H1 (cell line): ENCODE data around the gene MYO5A. TPM values are rescaled to one million over a fixed set of nuclear protein-coding genes. Genes with fewer than 3 reads are reported as not detected.

Experiments
- CTCF ChIA-PET: fragments of 300-600 bp; sonication (Branson Sonifier 250); formaldehyde crosslinking; loops from one replicate; lab custom pipeline; 2021; ENCODE audit not compliant: partially characterized antibody; lab: Charles Lee
- POLR2A ChIA-PET: fragments of 300-600 bp; sonication (Branson Sonifier 250); formaldehyde crosslinking; loops from one replicate; lab custom pipeline; 2021; ENCODE audit warnings: inconsistent platforms; ENCODE audit not compliant: partially characterized antibody; lab: Charles Lee
- DNase-seq, 2 experiments: peaks; one replicate each; pipeline versions ENCODE4 v3.0.0 to v3.0.0-alpha.2; 2010 to 2022; ENCODE audit warnings: low spot score in 2 of 2, low read depth in 1 of 2, mixed read lengths in 1 of 2
- FAIRE-seq: peaks from 2 replicates; lab custom pipeline; 2011; peaks lifted over from hg19 to GRCh38; lab: Jason Lieb, UNC
- H2AFZ ChIP-seq: 2 replicates; pipeline ENCODE4 v1.8.1; 2012; ENCODE audit warnings: low read length, inconsistent platforms
- H2AK5ac ChIP-seq: 2 replicates; pipeline ENCODE4 v1.6.1; 2013; ENCODE audit warnings: low read depth, low read length
- H2BK120ac ChIP-seq: replicated peaks from 2 replicates; pipeline ENCODE3; 2013; ENCODE audit warnings: low read depth, low read length, inconsistent platforms
- H2BK12ac ChIP-seq: 2 replicates; pipeline ENCODE4 v1.6.1; 2013; ENCODE audit warnings: low read depth, low read length
- H2BK15ac ChIP-seq: 2 replicates; pipeline ENCODE4 v1.6.1; 2013; ENCODE audit warnings: low read length
- H2BK20ac ChIP-seq: 2 replicates; pipeline ENCODE4 v1.6.1; 2013; ENCODE audit warnings: low read length
- H2BK5ac ChIP-seq: 2 replicates; pipeline ENCODE4 v1.6.1; 2013; ENCODE audit warnings: low read depth, low read length
- H3K14ac ChIP-seq: 2 replicates; pipeline ENCODE4 v1.6.1; 2013; ENCODE audit warnings: inconsistent platforms; ENCODE audit not compliant: insufficient read length
- H3K18ac ChIP-seq: 2 replicates; pipeline ENCODE4 v1.6.1; 2013; ENCODE audit warnings: low read length; ENCODE audit errors: extremely low read depth
- H3K23ac ChIP-seq: 2 replicates; pipeline ENCODE4 v1.6.1; 2013; ENCODE audit warnings: inconsistent platforms; ENCODE audit not compliant: insufficient read length
- H3K23me2 ChIP-seq: 2 replicates; pipeline ENCODE4 v1.6.1; 2013; ENCODE audit warnings: low read depth, low read length
- H3K27ac ChIP-seq: 2 replicates; pipeline ENCODE4 v1.6.1; 2011; ENCODE audit warnings: low read depth, low read length, inconsistent platforms
- H3K27me3 ChIP-seq, 4 experiments: replicated peaks in 1 of 4; 1 replicate in 1 of 4; 2 replicates in 3 of 4; pipeline versions ENCODE4 v1.6.1 to v1.8.1; 2011 to 2013; ENCODE audit warnings: low read length in 3 of 4, mild to moderate bottlenecking in 3 of 4, inconsistent platforms in 2 of 4, mixed read lengths in 2 of 4, moderate library complexity in 1 of 4; ENCODE audit not compliant: control insufficient read depth in 3 of 4, insufficient read depth in 3 of 4; ENCODE audit errors: extremely low read depth in 1 of 4
- H3K36me3 ChIP-seq, 4 experiments: 2 replicates each; pipeline versions ENCODE4 v1.6.1 to v1.8.1; 2011 to 2013; ENCODE audit warnings: mild to moderate bottlenecking in 4 of 4, low read length in 3 of 4, moderate library complexity in 2 of 4, control low read depth in 1 of 4, inconsistent platforms in 1 of 4; ENCODE audit not compliant: insufficient read depth in 4 of 4, control insufficient read depth in 2 of 4
- H3K4ac ChIP-seq: replicated peaks from 2 replicates; pipeline ENCODE3; 2013; ENCODE audit warnings: low read length, low read depth, mixed read lengths, inconsistent platforms; ENCODE audit not compliant: insufficient read length
- H3K4me1 ChIP-seq, 4 experiments: replicated peaks in 1 of 4; 1 replicate in 1 of 4; 2 replicates in 3 of 4; pipeline versions ENCODE4 v1.6.1 to v1.8.1; 2011 to 2013; ENCODE audit warnings: low read length in 3 of 4, inconsistent platforms in 2 of 4, mixed read lengths in 1 of 4; ENCODE audit not compliant: insufficient read depth in 4 of 4, control insufficient read depth in 3 of 4
- H3K4me2 ChIP-seq, 2 experiments: 2 replicates each; pipeline versions ENCODE4 v1.6.1 to v1.8.1; 2011 to 2013; ENCODE audit warnings: low read depth in 2 of 2, low read length in 2 of 2, control low read depth in 1 of 2, inconsistent platforms in 1 of 2, mild to moderate bottlenecking in 1 of 2; ENCODE audit not compliant: insufficient read depth in 1 of 2
- H3K4me3 ChIP-seq, 4 experiments: fragments of 200-600, 300-600 bp in 1 of 4; sonication (generic), shearing (Covaris generic), sonication (Bioruptor Twin) in 1 of 4; 2 replicates each; pipeline versions ENCODE4 v1.5.1 to v1.8.1; 2011 to 2016; ENCODE audit warnings: low read length in 4 of 4, low read depth in 3 of 4, control low read depth in 2 of 4, inconsistent platforms in 2 of 4, mild to moderate bottlenecking in 2 of 4, mixed read lengths in 1 of 4, moderate library complexity in 1 of 4; ENCODE audit not compliant: insufficient read depth in 2 of 4; ENCODE audit errors: extremely low read depth in 1 of 4
- H3K56ac ChIP-seq: replicated peaks from 2 replicates; pipeline ENCODE3; 2013; ENCODE audit warnings: low read depth, mild to moderate bottlenecking, mixed read lengths, low read length, inconsistent platforms; ENCODE audit not compliant: insufficient read length
- H3K79me1 ChIP-seq: 2 replicates; pipeline ENCODE4 v1.6.1; 2013; ENCODE audit warnings: low read depth, low read length, control low read depth
- H3K79me2 ChIP-seq, 2 experiments: 2 replicates each; pipeline versions ENCODE4 v1.6.1 to v1.8.1; 2012 to 2013; ENCODE audit warnings: low read length in 2 of 2, mild to moderate bottlenecking in 2 of 2, inconsistent platforms in 1 of 2; ENCODE audit not compliant: insufficient read depth in 2 of 2, control insufficient read depth in 1 of 2
- H3K9ac ChIP-seq, 4 experiments: replicated peaks in 1 of 4; 1 replicate in 1 of 4; 2 replicates in 3 of 4; pipeline versions ENCODE4 v1.6.1 to v1.8.1; 2011 to 2013; ENCODE audit warnings: low read depth in 3 of 4, low read length in 3 of 4, control low read depth in 2 of 4, mild to moderate bottlenecking in 2 of 4, moderate library complexity in 2 of 4, inconsistent platforms in 1 of 4; ENCODE audit errors: extremely low read depth in 1 of 4
- H3K9me3 ChIP-seq, 2 experiments: 2 replicates each; pipeline versions ENCODE4 v1.6.1 to v1.8.1; 2012 to 2013; ENCODE audit warnings: mild to moderate bottlenecking in 2 of 2, moderate library complexity in 2 of 2, control low read depth in 1 of 2, inconsistent platforms in 1 of 2, low read depth in 1 of 2, low read length in 1 of 2, mixed read lengths in 1 of 2; ENCODE audit not compliant: insufficient read depth in 2 of 2
- H4K20me1 ChIP-seq, 2 experiments: replicated peaks in 1 of 2; 2 replicates each; pipeline versions ENCODE3 to v1.8.1; 2011 to 2013; ENCODE audit warnings: inconsistent platforms in 2 of 2, low read length in 2 of 2, mild to moderate bottlenecking in 1 of 2; ENCODE audit not compliant: insufficient read depth in 2 of 2, control insufficient read depth in 1 of 2
- H4K5ac ChIP-seq: 2 replicates; pipeline ENCODE4 v1.6.1; 2013; ENCODE audit warnings: low read length, low read depth, mixed read lengths, inconsistent platforms; ENCODE audit not compliant: insufficient read length
- H4K8ac ChIP-seq: 2 replicates; pipeline ENCODE4 v1.8.0; 2013; ENCODE audit warnings: mild to moderate bottlenecking, moderate library complexity, low read length, inconsistent platforms; ENCODE audit not compliant: insufficient read depth; ENCODE audit errors: extremely low read depth
- H4K91ac ChIP-seq: replicated peaks from 2 replicates; pipeline ENCODE3; 2013; ENCODE audit warnings: low read length, mixed read lengths, inconsistent platforms; ENCODE audit not compliant: insufficient read length
- CBX5 ChIP-seq: fragments of 300-800, 300-1000 bp; sonication (generic); IDR thresholded peaks from 2 replicates; pipeline ENCODE4 v1.7.1; 2016; ENCODE audit warnings: antibody characterized with exemption, low read length, low read depth
- CEBPB ChIP-seq: IDR thresholded peaks from 2 replicates; pipeline ENCODE4 v1.6.1; 2012; ENCODE audit warnings: low read depth, low read length
- EZH2 ChIP-seq: fragments of 200-600 bp; sonication (generic); IDR thresholded peaks from 2 replicates; pipeline ENCODE4 v1.7.1; 2012; ENCODE audit warnings: low read depth, mild to moderate bottlenecking, moderate library complexity, low read length, inconsistent platforms; ENCODE audit not compliant: severe bottlenecking
- RAD21 ChIP-seq, 2 experiments: IDR thresholded peaks in 1 of 2; conservative IDR thresholded peaks in 1 of 2; 2 replicates each; pipeline ENCODE4 v1.6.1; 2011; ENCODE audit warnings: low read depth in 2 of 2, low read length in 2 of 2, improper control_type of control experiment in 1 of 2, inconsistent platforms in 1 of 2, mild to moderate bottlenecking in 1 of 2, moderate library complexity in 1 of 2
- SP2 ChIP-seq: IDR thresholded peaks from 2 replicates; pipeline ENCODE4 v1.6.1; 2012; ENCODE audit warnings: mild to moderate bottlenecking, low read length, inconsistent platforms
- ZNF274 ChIP-seq: IDR thresholded peaks from 2 replicates; pipeline ENCODE4 v1.7.0; 2012; ENCODE audit warnings: low read length, borderline replicate concordance; ENCODE audit errors: extremely low read depth
- WGBS, 2 experiments: shearing (Covaris generic) in 1 of 2; methylation state at CpG; one replicate each; pipeline versions ENCODE4 v1.1.6 to v1.1.7; 2013 to 2015; ENCODE audit warnings: low lambda C conversion rate in 2 of 2, mixed read lengths in 2 of 2, inconsistent platforms in 1 of 2, low coverage in 1 of 2, missing lambda C conversion rate in 1 of 2; ENCODE audit not compliant: insufficient replicate concordance in 2 of 2, insufficient coverage in 1 of 2, insufficient read length in 1 of 2; ENCODE audit errors: extremely low coverage in 1 of 2, missing lambda C conversion rate in 1 of 2; 5-methylcytosine and 5-hydroxymethylcytosine counted together
- polyA plus RNA-seq, 7 experiments: library from polyadenylated mRNA; depleted of rRNA in 3 of 7; stranded (reverse) in 5 of 7; unstranded in 2 of 7; fragments of >200 nt in 5 of 7; fragments of 200-250 nt in 2 of 7; gene quantifications; 1 replicate in 5 of 7; 2 replicates in 1 of 7; 4 replicates in 1 of 7; pipeline versions ENCODE4 v1.2.1 to v1.2.3, GENCODE V29; 2011 to 2013; ENCODE audit warnings: missing spikeins in 2 of 7, mixed read lengths in 2 of 7
- total RNA-seq: library from RNA; stranded (reverse); fragmentation: NEBNext Ultra II Directional; extraction: Animal tissue kit (Norgen Biotek cat#: 25700); gene quantifications from 2 replicates; pipeline ENCODE4 v1.2.1, GENCODE V29; 2021
- TF ChIP-seq, protein P1 (sequence below): IDR thresholded peaks from 2 replicates; pipeline ENCODE4 v1.6.1; 2011; ENCODE audit warnings: low read length, improper control_type of control experiment

Gene MYO5A
- total and polyA plus RNA-seq, 2 of the 8 experiments (the other 6 are each of a cell fraction or from before 2014, with no cell fraction given): 11.4 to 24.7 TPM

DNA sequence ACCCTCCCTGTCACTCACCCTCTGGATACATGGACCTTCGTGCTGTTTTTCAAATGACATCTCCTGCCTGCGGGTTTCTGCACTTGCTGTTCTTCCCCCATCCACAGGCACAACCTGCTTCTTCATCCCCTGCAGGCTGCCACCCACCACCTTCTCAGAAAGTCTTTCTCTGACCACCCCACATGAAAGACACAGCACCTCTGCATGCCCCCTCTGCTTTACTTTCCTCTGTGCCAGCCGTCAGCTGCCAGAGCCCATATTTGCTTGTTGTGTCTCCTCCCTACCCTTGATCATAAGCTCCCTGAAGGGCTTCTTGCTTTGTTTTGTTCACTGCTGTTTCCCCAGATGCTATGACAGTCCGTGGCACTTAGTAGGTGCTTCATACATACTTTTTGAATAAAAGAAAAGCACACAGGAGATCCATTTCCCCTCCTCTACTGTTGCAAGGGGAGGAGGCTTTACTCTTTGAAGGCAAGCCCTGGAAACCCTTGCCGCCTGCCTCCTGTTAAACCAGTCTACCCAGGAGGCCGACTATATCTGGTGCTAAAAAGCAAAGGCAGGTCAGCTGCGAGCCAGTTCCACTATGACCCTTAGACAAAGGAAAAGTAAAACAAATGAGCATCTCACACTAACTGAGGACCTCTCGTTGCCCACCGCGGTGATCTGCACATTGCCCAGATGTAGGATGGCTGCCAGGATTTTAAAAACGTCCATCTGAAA, 265.0 kb downstream of the MYO5A start:
- no peaks in the 10 kb centered on the region for H4K20me1 ChIP-seq

More for the DNA sequence above, 265.0 kb downstream of the MYO5A start:
- DNase-seq: no peak
- Histone ChIP-seq H2BK5ac (0 out of 2 replicates have a peak overlapping the region, but pooled peaks have one; percentile 8), H4K91ac (no peak overlapping the region), H3K79me2 (no peaks in the 10 kb centered on the region), H3K4me3 (no peak overlapping the region), H2BK120ac (no peak overlapping the region), H3K9me3 (no peaks in the 10 kb centered on the region), H3K4me1 (peaks cover 12 to 22% (median 16%) of the 10 kb centered on the region in 4 experiments), H3K23me2 (no peaks in the 10 kb centered on the region), H3K4me2 (no peak overlapping the region), H3K27me3 (no peaks in the 10 kb centered on the region), H3K79me1 (peaks cover 4% of the 10 kb centered on the region; the same call in 1 of the 2 replicates), H2AK5ac (no peak overlapping the region), H3K4ac (no peak overlapping the region), H2BK12ac (peak overlapping the region; percentile 75), H3K36me3 (peaks cover 0 to 33% (median 5%) of the 10 kb centered on the region in 4 experiments; a peak in 6 of 8 replicates), H2BK15ac (no peak overlapping the region), H3K14ac (no peak overlapping the region), H3K9ac (no peak overlapping the region), H4K5ac (no peak overlapping the region), H4K8ac (no peak overlapping the region), H3K56ac (no peak overlapping the region), H2BK20ac (no peak overlapping the region), H3K23ac (no peak overlapping the region), H3K27ac (no peak overlapping the region), H3K18ac (no peak overlapping the region), H2AFZ (no peak overlapping the region)
- no peak for FAIRE-seq
- 86% methylated on average over 11 of the region's 11 CpGs; no CpG with 5 or more reads in 1 of the 2 experiments for WGBS, 2 experiments
- TF ChIP-seq, protein P1, sequence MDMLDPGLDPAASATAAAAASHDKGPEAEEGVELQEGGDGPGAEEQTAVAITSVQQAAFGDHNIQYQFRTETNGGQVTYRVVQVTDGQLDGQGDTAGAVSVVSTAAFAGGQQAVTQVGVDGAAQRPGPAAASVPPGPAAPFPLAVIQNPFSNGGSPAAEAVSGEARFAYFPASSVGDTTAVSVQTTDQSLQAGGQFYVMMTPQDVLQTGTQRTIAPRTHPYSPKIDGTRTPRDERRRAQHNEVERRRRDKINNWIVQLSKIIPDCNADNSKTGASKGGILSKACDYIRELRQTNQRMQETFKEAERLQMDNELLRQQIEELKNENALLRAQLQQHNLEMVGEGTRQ: no peak
- TF ChIP-seq EZH2 (no peak), CBX5 (no peak), SP2 (no peak), CEBPB (no peak), ZNF274 (no peak), RAD21 (IDR thresholded peaks at IDR 0.05 in 1 of 2, conservative IDR thresholded peaks at IDR 0.05 in 1 of 2; ENCODE audit: low read depth in 2 of 2, low read length in 2 of 2) (no peak)
- ChIA-PET CTCF (interaction anchor here (0.8 to 2.0 kb wide), 5 partner anchors 7 to 129 kb away, joined by 3 to 5 read pairs (median 4); no protein-coding TSS in a partner anchor), POLR2A (interaction anchor here (1.7 kb wide), 1 partner anchor 484 kb away, joined by 3 read pairs; no protein-coding TSS in a partner anchor)
